Osteoblast (primary cell): ENCODE results near the gene C3orf62. TPM values are rescaled to one million over a fixed set of nuclear protein-coding genes. Genes with fewer than 3 reads are reported as not detected.

Experiments
- DNase-seq: peaks from one replicate; pipeline ENCODE4 v3.0.0; 2011; ENCODE audit warnings: low spot score, mixed read lengths; ENCODE audit not compliant: insufficient read length; ENCODE audit errors: missing footprints
- H2AFZ ChIP-seq: 2 replicates; pipeline ENCODE4 v1.6.0; 2011; ENCODE audit warnings: mild to moderate bottlenecking, low read length
- H3K27ac ChIP-seq: 2 replicates; pipeline ENCODE4 v1.5.1; 2011; ENCODE audit warnings: mild to moderate bottlenecking, low read depth, low read length, moderate library complexity
- H3K27me3 ChIP-seq: 2 replicates; pipeline ENCODE4 v1.6.0; 2012; ENCODE audit warnings: mild to moderate bottlenecking, control low read depth, inconsistent platforms, low read length, moderate library complexity; ENCODE audit not compliant: insufficient read depth
- H3K36me3 ChIP-seq: 2 replicates; pipeline ENCODE4 v1.5.1; 2011; ENCODE audit warnings: mild to moderate bottlenecking, low read length, control low read depth, moderate library complexity; ENCODE audit not compliant: insufficient read depth
- H3K4me1 ChIP-seq: 2 replicates; pipeline ENCODE4 v1.5.1; 2011; ENCODE audit warnings: mild to moderate bottlenecking, low read length, control low read depth, moderate library complexity; ENCODE audit not compliant: insufficient read depth
- H3K4me2 ChIP-seq: 2 replicates; pipeline ENCODE4 v1.6.0; 2011; ENCODE audit warnings: mild to moderate bottlenecking, low read length; ENCODE audit not compliant: insufficient read depth
- H3K4me3 ChIP-seq: fragments of 200-600 bp; sonication (generic); 3 replicates; pipeline ENCODE4 v1.5.1; 2012; ENCODE audit warnings: mild to moderate bottlenecking, low read length, inconsistent platforms; ENCODE audit not compliant: insufficient read depth
- H3K79me2 ChIP-seq: 2 replicates; pipeline ENCODE4 v1.6.0; 2012; ENCODE audit warnings: mild to moderate bottlenecking, low read length, control low read depth, inconsistent platforms; ENCODE audit not compliant: insufficient read depth
- H3K9me3 ChIP-seq: 2 replicates; pipeline ENCODE4 v1.5.1; 2011; ENCODE audit warnings: low read depth, low read length, control low read depth
- H4K20me1 ChIP-seq: 2 replicates; pipeline ENCODE4 v1.6.0; 2012; ENCODE audit warnings: mild to moderate bottlenecking, low read length, control low read depth; ENCODE audit not compliant: insufficient read depth
- CTCF ChIP-seq: IDR thresholded peaks from 2 replicates; pipeline ENCODE4 v1.5.1; 2011; ENCODE audit warnings: mild to moderate bottlenecking, low read depth, low read length, moderate library complexity; ENCODE audit errors: extremely low read depth
- total RNA-seq: library from RNA; depleted of rRNA; stranded (reverse); fragments of >200 nt; gene quantifications from 2 replicates; pipeline ENCODE4 v1.2.3, GENCODE V29; 2012

Gene C3orf62
- total RNA-seq, 1 donor: 3.6 TPM

GRCh38 chr3:49270156-49270500, 6.9 kb downstream of the C3orf62 start:
- H3K9me3 ChIP-seq: no peaks in the 10 kb centered on the region
- H3K27ac ChIP-seq: no peak overlapping the region
- no peak for DNase-seq
- no peaks in the 10 kb centered on the region for H3K79me2 ChIP-seq
- H2AFZ ChIP-seq: no peak overlapping the region
- H4K20me1 ChIP-seq: no peaks in the 10 kb centered on the region
- H3K27me3 ChIP-seq: no peaks in the 10 kb centered on the region
- peaks cover 2% of the 10 kb centered on the region for H3K4me1 ChIP-seq
- H3K36me3 ChIP-seq: no peaks in the 10 kb centered on the region
- no peak for TF ChIP-seq CTCF
- H3K4me2 ChIP-seq: no peak overlapping the region
- H3K4me3 ChIP-seq: no peak overlapping the region

GRCh38 chr3:49269443-49270155, 7.4 kb downstream of the C3orf62 start:
- H3K27me3 ChIP-seq: no peaks in the 10 kb centered on the region
- H3K4me2 ChIP-seq: no peak overlapping the region
- no peak overlapping the region for H2AFZ ChIP-seq
- no peak overlapping the region for H3K4me3 ChIP-seq
- DNase-seq: no peak
- H3K9me3 ChIP-seq: no peaks in the 10 kb centered on the region
- no peaks in the 10 kb centered on the region for H3K36me3 ChIP-seq
- peaks cover 2% of the 10 kb centered on the region for H3K4me1 ChIP-seq
- no peak for TF ChIP-seq CTCF
- no peaks in the 10 kb centered on the region for H3K79me2 ChIP-seq
- no peak overlapping the region for H3K27ac ChIP-seq
- H4K20me1 ChIP-seq: no peaks in the 10 kb centered on the region

GRCh38 chr3:49266410-49267095, 10.5 kb downstream of the C3orf62 start:
- H3K27ac ChIP-seq: no peak overlapping the region
- no peak overlapping the region for H2AFZ ChIP-seq
- no peak overlapping the region for H3K4me2 ChIP-seq
- no peak overlapping the region for H3K4me3 ChIP-seq
- H3K79me2 ChIP-seq: no peaks in the 10 kb centered on the region
- H3K36me3 ChIP-seq: no peaks in the 10 kb centered on the region
- no peaks in the 10 kb centered on the region for H3K27me3 ChIP-seq
- H4K20me1 ChIP-seq: no peaks in the 10 kb centered on the region
- DNase-seq: no peak
- H3K4me1 ChIP-seq: peaks cover 2% of the 10 kb centered on the region
- H3K9me3 ChIP-seq: no peaks in the 10 kb centered on the region
- no peak for TF ChIP-seq CTCF

DNA sequence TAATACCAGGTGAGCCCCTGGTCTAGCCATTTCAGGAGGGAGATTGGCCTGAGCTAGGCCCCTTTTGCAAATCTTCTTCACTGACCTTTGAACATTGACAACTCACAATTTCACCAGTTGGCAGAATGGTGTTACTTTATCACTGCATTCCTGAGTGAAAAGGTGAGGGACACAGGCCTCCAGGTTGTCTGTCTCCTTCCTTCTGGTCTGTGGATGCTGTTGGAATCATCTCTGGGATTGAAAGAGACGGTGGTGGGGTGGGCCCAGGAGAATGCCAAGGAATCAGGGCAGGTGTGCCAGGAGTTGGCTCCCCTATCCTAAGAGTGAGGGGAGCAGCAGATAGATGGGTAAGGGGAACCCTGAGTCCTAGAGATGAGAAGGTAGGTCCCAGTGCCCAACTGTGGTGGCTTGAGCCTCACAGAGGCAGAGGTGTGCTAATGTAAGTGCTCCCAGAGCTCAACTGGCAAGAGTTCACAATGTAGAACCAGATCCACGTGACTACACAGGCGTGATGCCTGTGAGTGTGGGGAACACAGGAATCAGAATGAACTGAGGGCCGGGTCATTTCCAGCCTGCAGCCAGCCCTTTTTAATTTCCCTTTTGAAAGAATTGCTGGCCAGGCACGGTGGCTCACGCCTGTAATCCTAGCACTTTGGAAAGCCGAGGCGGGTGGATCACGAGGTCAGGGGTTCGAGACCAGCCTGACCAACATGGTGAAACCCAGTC, 11.2 kb downstream of the C3orf62 start:
- H3K4me2 ChIP-seq: no peak overlapping the region
- peaks cover 2% of the 10 kb centered on the region for H3K4me1 ChIP-seq
- H3K79me2 ChIP-seq: no peaks in the 10 kb centered on the region
- H3K36me3 ChIP-seq: no peaks in the 10 kb centered on the region
- no peak overlapping the region for H3K27ac ChIP-seq
- DNase-seq: peak; percentile 74
- no peaks in the 10 kb centered on the region for H4K20me1 ChIP-seq
- no peak for TF ChIP-seq CTCF
- no peak overlapping the region for H2AFZ ChIP-seq
- no peaks in the 10 kb centered on the region for H3K9me3 ChIP-seq
- no peaks in the 10 kb centered on the region for H3K27me3 ChIP-seq
- no peak overlapping the region for H3K4me3 ChIP-seq
